ENCODE data around the gene NR1H4.

- TF ChIP-seq GABPA (IDR thresholded peaks at IDR 0.05; ENCODE audit: low read depth, low read length) (no peak), GABPA (CRISPR knock-in tag; IDR thresholded peaks at IDR 0.05; ENCODE audit: low read depth) (no peak), SRF (IDR thresholded peaks at IDR 0.05; ENCODE audit: low read depth, low read length) (no peak), POLR2A (IDR thresholded peaks at IDR 0.05; ENCODE audit: insufficient read depth in 1 of 2, low read depth in 2 of 2, low read length in 2 of 2) (no peak), ATF2 (CRISPR knock-in tag; IDR thresholded peaks at IDR 0.05) (no peak), ZNF3 (CRISPR knock-in tag; IDR thresholded peaks at IDR 0.05) (no peak), RXRA (CRISPR knock-in tag; IDR thresholded peaks at IDR 0.05) (no peak), DRAP1 (CRISPR knock-in tag; IDR thresholded peaks at IDR 0.05) (no peak), ZNF180 (CRISPR knock-in tag; IDR thresholded peaks at IDR 0.05; ENCODE audit: borderline replicate concordance, low read depth) (no peak), MATR3 (CRISPR knock-in tag; IDR thresholded peaks at IDR 0.05) (no peak), ZFP41 (CRISPR knock-in tag; IDR thresholded peaks at IDR 0.05; ENCODE audit: borderline replicate concordance) (no peak), MYC (CRISPR knock-in tag; IDR thresholded peaks at IDR 0.05; ENCODE audit: borderline replicate concordance) (no peak)
Observed at GRCh38 chr12:100591979-100592378, 118.3 kb downstream of the NR1H4 start.
